NT2/D1 (cell line): Measurements from ENCODE around the gene HNRNPM.

Source experiments
- SUZ12 ChIP-seq: IDR thresholded peaks from 2 replicates; pipeline ENCODE4 v1.6.1; 2011; ENCODE audit not compliant: insufficient read length, insufficient read depth; ENCODE audit errors: extremely low read depth
- YY1 ChIP-seq: IDR thresholded peaks from 2 replicates; pipeline ENCODE4 v1.6.1; 2011; ENCODE audit not compliant: insufficient read length, insufficient read depth
- ZNF274 ChIP-seq: IDR thresholded peaks from 2 replicates; pipeline ENCODE4 v1.6.1; 2011; ENCODE audit warnings: mild to moderate bottlenecking, low read depth, low read length

GRCh38 chr19:8475005-8475404 is 30.2 kb downstream of the HNRNPM start:
- no peak for TF ChIP-seq YY1
- TF ChIP-seq ZNF274: no peak
- no peak for TF ChIP-seq SUZ12
